Muscle of arm (tissue), 14 donors: ENCODE results near the gene ILDR1. TPM values are rescaled to one million over a fixed set of nuclear protein-coding genes. Genes with fewer than 3 reads are reported as not detected.
"Not testable (repeated sequence)": the region's sequence is repeated elsewhere in the genome, so short reads cannot be mapped to it uniquely, and the experiment has no call there.

Source experiments
- DNase-seq: peaks from one replicate; pipeline ENCODE4 v3.0.0-alpha.2; 2013
- long read RNA-seq, 11 donors: transcript quantifications; one replicate each; lab custom pipeline, GENCODE V29; 2026
- polyA plus RNA-seq, 12 donors: library from polyadenylated mRNA; unstranded; fragments of 120-200 nt; gene quantifications; one replicate each; pipeline ENCODE4 v1.2.1, GENCODE V29; 2013; ENCODE audit not compliant: insufficient read length in 12 of 12

ILDR1 gene
- polyA plus RNA-seq = under 1 TPM in 10 of 12 donors, not detected in 2; 0.17 to 0.82 (median 0.50) TPM
- long read RNA-seq, donor 1, partial matches to known transcripts = 0 of 2 reads
- long read RNA-seq, donor 1, other reads (novel, unspliced or antisense) = 0 of 2 reads
- long read RNA-seq, donor 2 = 0 reads
- long read RNA-seq, donor 3 = 0 reads
- long read RNA-seq, donor 4 = 0 reads
- long read RNA-seq, donor 5, partial matches to known transcripts = 0 of 1 reads
- long read RNA-seq, donor 5, other reads (novel, unspliced or antisense) = 0 of 1 reads
- long read RNA-seq, donor 6 = 0 reads
- long read RNA-seq, donor 7 = 0 reads
- long read RNA-seq, donor 8 = 0 reads
- long read RNA-seq, donor 9 = 0 reads
- long read RNA-seq, donor 10 = 0 reads
- long read RNA-seq, donor 11 = 0 reads

- DNase-seq = no peak
These were observed at the start of gene ILDR1 for GRCh38 chr3:122021811-122022401. Gene ILDR1, minus strand, starts transcription at chr3:122022247. Its CDS starts 170 bp downstream, at chr3:122022077.

DNA sequence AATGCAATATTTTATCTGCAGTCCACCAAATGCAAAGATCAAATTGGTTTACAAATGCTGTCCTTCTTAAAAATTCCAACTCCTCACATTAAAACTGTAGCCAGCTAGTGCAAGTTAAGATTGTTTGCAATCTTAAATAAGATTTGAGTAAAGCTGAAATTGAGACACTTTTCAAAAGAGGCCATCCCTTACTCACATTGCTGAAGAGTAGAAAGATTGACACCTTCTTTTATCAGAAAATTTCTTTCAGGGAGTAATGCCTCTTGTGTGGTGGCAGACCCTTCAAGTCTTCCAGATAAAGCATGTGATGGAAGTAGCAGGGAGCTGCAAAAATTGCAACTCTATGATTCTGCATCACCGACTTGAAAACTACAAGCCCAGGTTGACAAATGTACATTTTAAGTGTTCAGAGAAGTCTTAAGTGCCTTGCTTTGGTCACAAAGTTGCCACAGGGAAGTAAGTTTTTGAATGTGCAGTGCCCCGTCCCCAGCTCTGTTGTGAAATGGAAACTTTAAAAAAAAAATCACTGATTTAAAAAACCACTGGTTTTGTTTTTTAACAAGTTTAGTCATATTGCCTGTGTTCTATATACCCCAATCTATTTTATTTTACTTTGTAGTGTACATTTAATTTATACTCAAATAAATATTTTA, 45.7 kb upstream of the ILDR1 start:
- DNase-seq = no peak

DNA sequence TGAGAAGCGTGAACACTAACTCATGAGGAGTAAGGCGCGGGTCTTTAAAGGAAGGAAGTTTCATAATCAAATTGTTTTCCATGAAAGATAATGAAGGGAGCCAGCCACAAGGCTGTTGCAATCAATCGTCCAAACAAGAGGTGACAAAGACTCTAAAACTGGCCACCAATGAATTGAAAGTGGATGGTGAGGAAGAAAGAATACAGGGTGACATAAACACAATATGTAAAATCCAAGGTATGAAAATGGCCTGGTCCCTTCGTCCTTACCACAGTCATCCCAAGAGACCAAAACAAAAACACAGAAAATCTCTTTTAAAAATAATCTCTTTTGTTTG, 45.1 kb upstream of the ILDR1 start:
- no peak for DNase-seq

DNA sequence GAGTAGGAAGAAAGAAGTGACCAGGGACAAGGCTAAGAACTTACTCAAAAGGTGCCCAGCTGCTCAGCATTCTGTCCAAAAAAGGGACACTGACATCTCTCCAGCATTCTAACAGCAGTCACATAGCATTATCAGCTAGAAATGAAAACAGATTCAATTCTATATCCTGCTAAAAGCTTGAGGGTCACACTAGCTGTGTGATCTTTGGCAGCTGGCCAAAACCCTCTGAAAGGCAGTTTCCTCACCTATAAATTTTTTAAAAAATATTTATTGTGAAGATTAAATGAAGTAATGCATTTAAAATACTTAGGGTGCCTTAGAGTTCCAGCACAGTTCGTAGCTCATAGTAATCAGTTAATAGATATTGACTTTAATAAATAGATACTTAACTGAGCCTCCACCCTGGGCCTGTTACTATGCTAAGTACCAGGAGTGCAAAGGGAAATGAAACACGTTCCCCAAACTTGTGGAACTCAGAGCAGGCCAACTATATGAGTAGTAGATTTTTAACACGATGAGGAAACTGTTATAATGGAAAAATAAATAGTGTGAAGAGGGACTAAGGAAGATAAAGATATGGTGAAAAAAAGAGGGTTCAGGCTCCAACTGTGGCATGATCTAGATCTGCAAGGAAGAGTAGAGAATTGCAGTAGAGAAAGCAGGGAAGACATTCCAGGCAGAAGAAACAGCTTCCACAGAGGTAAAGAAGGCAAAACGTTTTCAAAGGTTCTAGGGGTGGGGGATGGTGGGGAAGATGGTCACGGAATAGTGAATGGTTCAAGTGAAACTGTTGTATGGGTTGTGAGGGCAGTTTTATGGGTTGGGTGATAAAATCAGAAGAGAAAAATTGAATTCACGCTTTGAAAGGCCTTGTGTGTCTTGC, 44.5 kb upstream of the ILDR1 start:
- no peak for DNase-seq

DNA sequence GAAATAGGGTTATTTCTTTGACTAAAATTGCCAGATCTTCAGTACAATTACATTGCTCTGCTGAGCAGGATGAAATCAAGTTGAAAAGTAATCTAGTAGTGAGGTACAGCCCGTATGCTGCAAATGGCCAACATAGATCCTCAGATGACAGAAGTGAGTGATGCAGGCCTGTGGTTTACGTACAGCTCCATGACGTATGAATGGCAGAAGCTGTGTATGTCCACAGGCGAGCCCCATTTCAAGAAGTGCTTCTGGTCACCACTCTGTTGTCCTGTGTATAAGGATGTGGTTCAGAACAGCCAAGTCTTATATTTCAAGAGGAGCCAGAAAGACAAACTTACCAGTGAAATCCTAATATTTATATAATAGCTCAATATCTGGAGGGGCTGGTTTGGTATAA, 42.3 kb upstream of the ILDR1 start:
- DNase-seq = no peak

DNA sequence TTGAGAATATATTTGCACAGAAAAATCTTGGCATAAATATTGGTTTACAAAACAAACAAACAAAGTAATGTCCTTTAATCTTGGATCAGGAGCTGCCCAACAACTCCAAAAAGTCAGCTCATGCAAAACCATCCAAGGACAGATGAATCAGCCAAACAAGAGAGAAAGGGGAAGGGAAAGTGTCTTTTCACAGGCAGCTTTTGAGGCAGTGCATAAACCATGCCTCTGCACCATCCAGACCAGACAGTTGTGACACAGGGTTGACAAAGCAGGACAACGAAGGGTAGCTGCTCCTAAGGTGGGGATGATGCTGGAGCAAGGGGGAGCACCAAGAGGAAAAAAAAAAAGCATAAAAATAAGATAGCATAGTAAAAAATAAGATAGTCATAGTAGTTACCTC, 41.9 kb upstream of the ILDR1 start:
- no peak for DNase-seq

- DNase-seq = no peak
These were observed 38.1 kb upstream of the ILDR1 start for GRCh38 chr3:122060040-122060698.

DNA sequence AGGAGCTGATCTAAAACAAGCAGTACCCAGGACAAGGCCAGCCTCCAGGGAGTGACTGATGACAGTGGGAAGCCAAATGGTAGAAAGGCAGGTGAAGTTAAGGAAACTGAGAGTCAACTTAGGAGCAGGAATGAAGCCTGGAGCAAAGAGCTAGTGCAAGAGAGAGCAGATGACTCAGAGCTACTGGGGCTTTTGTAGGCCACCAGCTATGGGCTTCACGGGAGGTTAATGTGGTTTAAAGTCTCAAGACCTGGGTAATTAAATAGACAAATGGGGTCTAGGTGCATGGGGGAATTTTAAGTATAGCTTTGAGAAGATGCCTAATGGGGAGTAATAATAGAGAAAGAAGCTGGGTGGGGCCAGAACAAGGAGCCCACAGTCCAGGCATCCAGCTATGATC, 36.2 kb upstream of the ILDR1 start:
- DNase-seq = no peak

DNA sequence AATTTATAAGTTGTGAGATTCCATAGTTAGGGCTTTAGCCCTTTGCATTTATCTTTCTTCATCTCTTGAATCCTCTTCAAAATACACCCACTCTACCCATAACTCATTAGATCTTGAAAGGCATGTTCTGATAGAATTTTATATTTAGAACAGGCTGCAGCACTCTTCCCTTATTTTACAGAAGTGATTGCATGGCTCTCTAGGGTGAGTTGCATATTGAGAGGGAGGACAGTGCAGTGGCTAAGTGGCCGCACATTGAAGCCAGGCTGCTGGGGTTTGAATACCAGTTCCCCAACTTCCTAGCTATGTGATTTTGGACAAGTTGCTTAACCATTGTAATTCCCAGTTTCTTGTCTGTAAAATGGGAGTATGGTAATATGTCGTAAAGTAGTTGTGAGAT, 35.6 kb upstream of the ILDR1 start:
- DNase-seq = no peak

DNA sequence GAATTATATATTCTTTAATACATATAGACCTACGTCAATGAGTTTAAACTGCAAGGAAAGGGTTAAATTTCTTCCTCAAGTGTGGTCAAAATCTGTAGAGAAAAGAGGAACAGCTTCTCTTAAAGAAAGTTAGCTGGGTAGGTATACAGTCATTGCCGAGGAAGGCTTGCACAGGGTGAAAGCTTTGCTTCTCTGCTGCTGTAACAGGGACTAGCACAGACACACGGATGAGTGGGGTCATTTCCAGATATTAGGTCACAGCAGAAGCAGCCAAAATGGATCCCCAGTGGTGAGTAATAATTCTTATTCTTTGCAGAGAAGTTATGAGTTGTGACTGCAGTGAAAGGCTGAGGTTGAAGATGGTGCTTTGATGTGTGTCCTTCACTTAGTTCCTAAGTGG, 33.2 kb upstream of the ILDR1 start, which contains the start of gene CD86:
CD86 (plus strand) TSS at position 148 of the 400 bp plus-strand sequence; CDS start at position 276, 128 bp downstream.
- peak; percentile 22 for DNase-seq

DNA sequence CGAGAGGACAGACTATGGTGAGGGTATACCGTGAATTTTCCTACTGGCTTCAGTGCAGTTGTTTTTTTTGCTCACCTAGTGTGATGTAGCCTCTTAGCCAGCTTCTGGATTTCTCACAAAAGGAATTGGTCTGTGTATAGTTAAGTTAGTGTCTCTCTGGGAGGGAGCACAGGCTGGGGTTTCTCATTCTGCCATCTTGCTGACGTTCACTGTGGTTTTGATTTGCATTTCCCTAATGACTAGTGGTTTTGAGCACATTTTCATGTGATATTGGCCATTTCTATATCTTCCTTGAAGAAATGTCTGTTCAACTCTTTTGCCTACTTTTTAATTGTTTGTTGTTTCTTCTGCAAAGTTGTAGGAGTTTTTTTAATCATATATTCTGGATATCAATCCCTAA, 30.9 kb upstream of the ILDR1 start:
- DNase-seq = no peak

DNA sequence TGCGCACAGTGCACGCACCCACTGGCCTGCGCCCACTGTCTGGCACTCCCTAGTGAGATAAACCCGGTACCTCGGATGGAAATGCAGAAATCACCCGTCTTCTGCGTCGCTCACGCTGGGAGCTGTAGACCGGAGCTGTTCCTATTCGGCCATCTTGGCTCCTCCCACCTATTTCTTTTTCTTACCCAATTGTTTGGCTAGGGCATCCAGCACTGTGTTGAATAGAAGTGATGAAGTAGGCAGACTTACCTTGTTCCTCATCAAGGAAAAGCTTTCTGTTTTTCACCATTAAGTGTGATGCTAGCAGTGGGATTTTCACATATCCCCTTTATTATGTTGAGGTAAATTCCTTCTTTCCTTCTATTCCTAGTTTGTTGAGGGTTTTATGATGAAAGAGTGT, 25.7 kb upstream of the ILDR1 start:
- not testable (repeated sequence) for DNase-seq

DNA sequence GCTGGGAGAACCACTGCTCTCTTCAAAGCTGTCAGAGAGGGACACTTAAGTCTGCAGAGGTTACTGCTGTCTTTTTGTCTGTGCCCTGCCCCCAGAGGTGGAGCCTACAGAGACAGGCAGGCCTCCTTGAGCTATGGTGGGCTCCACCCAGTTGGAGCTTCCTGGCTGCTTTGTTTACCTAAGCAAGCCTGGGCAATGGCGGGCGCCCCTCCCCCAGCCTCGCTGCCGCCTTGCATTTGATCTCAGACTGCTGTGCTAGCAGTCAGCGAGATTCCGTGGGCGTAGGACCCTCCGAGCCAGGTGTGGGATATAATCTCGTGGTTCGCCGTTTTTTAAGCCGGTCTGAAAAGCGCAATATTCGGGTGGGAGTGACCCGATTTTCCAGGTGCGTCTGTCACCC, 25.2 kb upstream of the ILDR1 start:
- not testable (repeated sequence) for DNase-seq

- no peak for DNase-seq
These were observed 11.0 kb upstream of the ILDR1 start for GRCh38 chr3:122033023-122033422.

- no peak for DNase-seq
These were observed 10.5 kb upstream of the ILDR1 start for GRCh38 chr3:122032531-122032930.

GRCh38 chr3:122031123-122031468, 9.0 kb upstream of the ILDR1 start:
- DNase-seq = no peak

- no peak for DNase-seq
These were observed 8.5 kb upstream of the ILDR1 start for GRCh38 chr3:122030381-122031122.

GRCh38 chr3:122025296-122025695, 3.2 kb upstream of the ILDR1 start:
- DNase-seq = no peak

DNA sequence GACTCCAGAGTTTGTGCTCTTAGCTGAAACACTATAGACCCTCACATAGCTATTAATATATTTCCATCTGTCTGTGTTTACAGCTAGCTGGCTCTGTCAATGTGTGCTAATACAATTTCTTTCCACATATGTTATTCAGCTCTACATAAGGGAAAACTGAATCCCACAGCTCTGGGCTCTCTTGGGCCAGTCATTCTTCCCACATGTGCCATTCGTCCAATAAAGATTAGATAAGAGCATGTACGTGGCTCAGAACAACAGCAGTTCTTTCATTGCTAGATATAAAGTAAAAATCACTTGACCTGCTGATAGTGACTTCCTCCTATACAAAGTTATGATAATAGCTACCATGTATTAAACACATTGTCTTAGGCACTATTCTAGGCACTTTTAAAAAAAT, 2.8 kb upstream of the ILDR1 start:
- no peak for DNase-seq

DNA sequence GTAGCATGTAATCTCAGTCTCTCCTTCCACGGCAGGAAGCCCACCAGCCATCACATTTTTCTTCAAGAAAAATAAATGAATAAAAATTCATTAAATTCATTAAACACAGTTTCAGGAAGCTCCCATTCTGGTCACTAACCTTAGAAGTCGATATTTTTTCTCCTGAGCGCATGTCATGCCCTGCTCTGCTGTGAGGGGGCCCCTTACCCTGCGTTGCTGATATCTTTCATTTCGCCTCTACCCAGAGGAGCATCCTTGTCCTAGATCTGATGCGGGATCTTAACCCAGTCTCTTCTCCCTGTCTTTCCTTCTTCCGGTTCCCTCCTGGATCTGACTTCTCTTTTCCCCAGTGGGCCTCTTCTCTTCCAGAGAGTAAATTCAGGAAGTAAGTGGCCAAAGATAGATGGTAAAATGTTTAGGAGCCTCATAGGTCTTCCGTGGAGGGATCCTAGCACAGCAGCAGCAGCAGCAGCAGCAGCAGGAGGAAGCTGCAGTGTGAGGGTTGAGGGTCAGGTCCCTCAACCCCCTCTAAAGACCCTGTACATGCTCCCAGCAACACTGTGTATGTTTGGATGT, 1.4 kb upstream of the ILDR1 start:
- DNase-seq = no peak

GRCh38 chr3:122021037-122021436, 1.0 kb downstream of the ILDR1 start:
- no peak for DNase-seq
